ENCODE data around the gene ELMO1.

GRCh38 chr7:37235813-37236212 lies 212.9 kb downstream of the ELMO1 start:
- TF ChIP-seq CTCF (IDR thresholded peaks at IDR 0.05; ENCODE audit: low read depth, low read length) (no peak), MAX (IDR thresholded peaks at IDR 0.05; ENCODE audit: low read depth, low read length) (no peak), POLR2A (IDR thresholded peaks at IDR 0.05; ENCODE audit: extremely low read depth, insufficient read length) (no peak), MYC (IDR thresholded peaks at IDR 0.05; ENCODE audit: low read depth, low read length) (no peak)

All from NB4 (cell line).